ENCODE data around the gene TMX2.
"Not testable (repeated sequence)": the region's sequence is repeated elsewhere in the genome, so short reads cannot be mapped to it uniquely, and the experiment has no call there.

TMX2 gene

GRCh38 chr11:57716726-57717125, 4.3 kb downstream of the TMX2 start:
- DNase-seq: not testable (repeated sequence)

- no peak for DNase-seq
Observed at GRCh38 chr11:57727185-57727584, 14.8 kb downstream of the TMX2 start.

GRCh38 chr11:57728829-57729228, 16.4 kb downstream of the TMX2 start:
- no peak for DNase-seq

GRCh38 chr11:57729479-57729878, 17.1 kb downstream of the TMX2 start:
- no peak for DNase-seq

- no peak for DNase-seq
Observed at GRCh38 chr11:57732661-57733060, 20.3 kb downstream of the TMX2 start.

- DNase-seq: no peak
Observed at GRCh38 chr11:57735619-57736298, 23.4 kb downstream of the TMX2 start.

- peak; percentile 98 for DNase-seq
Observed at GRCh38 chr11:57741132-57742086, 29.0 kb downstream of the TMX2 start, which contains the start of gene SELENOH. Gene SELENOH (plus strand): TSS chr11:57741491. CDS start chr11:57741596, 105 bp downstream.

GRCh38 chr11:57742087-57742452, 29.7 kb downstream of the TMX2 start:
- no peak for DNase-seq

GRCh38 chr11:57744357-57744756, 32.0 kb downstream of the TMX2 start:
- DNase-seq: no peak

GRCh38 chr11:57745206-57745605, 32.8 kb downstream of the TMX2 start:
- no peak for DNase-seq

- DNase-seq: no peak
Observed at GRCh38 chr11:57746920-57747319, 34.5 kb downstream of the TMX2 start.

GRCh38 chr11:57751176-57751575, 38.8 kb downstream of the TMX2 start:
- no peak for DNase-seq

GRCh38 chr11:57751676-57752253, 39.4 kb downstream of the TMX2 start, which contains the start of gene BTBD18:
Gene BTBD18 (minus strand): TSS chr11:57751819. CDS start chr11:57751188, 631 bp downstream.
- no peak for DNase-seq

GRCh38 chr11:57752954-57753353, 40.6 kb downstream of the TMX2 start:
- DNase-seq: no peak

- DNase-seq: no peak
Observed at GRCh38 chr11:57758174-57758573, 45.8 kb downstream of the TMX2 start.

GRCh38 chr11:57761301-57762234, 49.2 kb downstream of the TMX2 start, which contains the start of gene CTNND1:
Gene CTNND1 (plus strand): TSS chr11:57761802. CDS start chr11:57791479, 29,677 bp downstream.
- peak; percentile 95 for DNase-seq

GRCh38 chr11:57762235-57762861, 50.0 kb downstream of the TMX2 start:
- no peak for DNase-seq

- peak; percentile 39 for DNase-seq
Observed at GRCh38 chr11:57763568-57763967, 51.2 kb downstream of the TMX2 start.

- DNase-seq: no peak
Observed at GRCh38 chr11:57764021-57764420, 51.6 kb downstream of the TMX2 start.

GRCh38 chr11:57764566-57764965, 52.2 kb downstream of the TMX2 start:
- no peak for DNase-seq

- no peak for DNase-seq
Observed at GRCh38 chr11:57764972-57765371, 52.6 kb downstream of the TMX2 start.

- DNase-seq: no peak
Observed at GRCh38 chr11:57770793-57771192, 58.4 kb downstream of the TMX2 start.

Measured in femur (tissue), 1 donor.